ENCODE measurements around the gene SRM.
"Not testable (repeated sequence)": the region's sequence is repeated elsewhere in the genome, so short reads cannot be mapped to it uniquely, and the experiment has no call there.

SRM gene

GRCh38 chr1:11059968-11060830 is at the start of gene SRM:
Gene SRM (minus strand): TSS chr1:11060018. CDS start chr1:11059943, 75 bp downstream.
- peak within 1 kb of the TSS; percentile 87 for H3K9ac ChIP-seq (ENCODE audit: low read depth, low read length)
- H3K4me1 ChIP-seq (ENCODE audit: insufficient read depth, low read length), result no peaks in the 10 kb centered on the region; the same call in 1 of the 2 replicates
- H3K36me3 ChIP-seq (ENCODE audit: insufficient read depth, low read length), result peaks cover 3% of the 10 kb centered on the region
- no peaks in the 10 kb centered on the region for H3K9me3 ChIP-seq (ENCODE audit: control insufficient read depth, insufficient read depth, low read length)

DNA sequence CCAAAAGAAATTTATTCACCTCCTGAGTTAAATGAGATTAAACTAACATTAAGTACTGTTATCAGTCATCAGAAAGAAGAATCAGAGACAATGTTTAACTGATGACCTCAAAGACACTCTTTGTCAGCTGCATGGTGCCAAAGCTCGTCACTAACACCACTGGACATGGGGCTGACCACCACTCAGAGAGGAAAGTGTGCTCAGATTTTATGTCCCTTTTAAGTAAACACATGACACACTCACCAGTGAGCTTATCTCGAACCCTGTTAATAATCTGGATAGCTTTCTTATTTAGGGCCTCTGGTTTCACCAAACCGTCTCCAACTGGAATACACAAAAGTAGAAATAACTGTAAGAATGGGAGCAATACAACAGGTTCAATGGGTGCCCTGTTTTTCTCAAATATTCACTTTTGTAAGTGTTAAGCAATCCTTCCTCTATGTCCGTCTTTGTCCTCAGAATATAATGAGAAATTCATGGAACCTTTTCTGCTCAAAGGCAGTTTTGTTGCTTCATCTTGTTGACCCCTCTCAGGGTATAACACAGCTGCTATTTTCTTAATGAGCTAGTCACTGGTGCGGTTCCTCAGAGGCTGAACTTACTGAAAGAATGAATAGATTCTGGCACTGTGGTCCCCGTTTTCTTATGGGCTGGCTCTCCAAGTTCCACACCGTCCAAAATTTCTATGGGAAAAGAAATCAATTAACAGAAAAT is 49.4 kb upstream of the SRM start:
- Histone ChIP-seq H3K36me3 (ENCODE audit: insufficient read depth, low read length) (peaks cover 30% of the 10 kb centered on the region), H3K9ac (ENCODE audit: low read depth, low read length) (no peak overlapping the region), H3K9me3 (ENCODE audit: control insufficient read depth, insufficient read depth, low read length) (no peaks in the 10 kb centered on the region), H3K4me1 (ENCODE audit: insufficient read depth, low read length) (no peaks in the 10 kb centered on the region)

DNA sequence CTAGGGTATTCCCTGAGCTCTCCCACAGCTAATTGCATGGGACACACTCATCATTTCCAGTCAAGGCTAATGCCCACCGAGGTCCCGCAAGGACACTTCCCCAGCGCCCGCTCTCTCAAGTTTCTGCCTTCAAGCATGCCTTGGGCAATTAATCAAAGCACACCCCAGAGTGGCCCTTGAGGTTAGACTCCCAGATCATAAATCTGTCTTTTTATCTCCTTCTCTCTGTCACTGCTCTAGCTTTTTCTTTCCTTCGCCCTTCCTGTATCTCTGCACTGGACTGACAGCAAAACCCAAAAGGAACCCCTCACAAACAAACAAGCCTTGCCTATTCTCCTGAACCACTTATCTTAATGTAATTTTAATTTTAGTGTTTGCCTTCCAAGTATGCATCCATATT is 47.8 kb upstream of the SRM start:
- Histone ChIP-seq H3K9ac (ENCODE audit: low read depth, low read length) (no peak overlapping the region), H3K36me3 (ENCODE audit: insufficient read depth, low read length) (peaks cover 28% of the 10 kb centered on the region), H3K9me3 (ENCODE audit: control insufficient read depth, insufficient read depth, low read length) (no peaks in the 10 kb centered on the region)

GRCh38 chr1:11105586-11105985 is 45.8 kb upstream of the SRM start:
- Histone ChIP-seq H3K9me3 (ENCODE audit: control insufficient read depth, insufficient read depth, low read length) (no peaks in the 10 kb centered on the region), H3K9ac (ENCODE audit: low read depth, low read length) (no peak overlapping the region), H3K36me3 (ENCODE audit: insufficient read depth, low read length) (peaks cover 28% of the 10 kb centered on the region), H3K4me1 (ENCODE audit: insufficient read depth, low read length) (no peaks in the 10 kb centered on the region)

More for the DNA sequence above, 47.8 kb upstream of the SRM start:
- no peaks in the 10 kb centered on the region for H3K4me1 ChIP-seq (ENCODE audit: insufficient read depth, low read length)

GRCh38 chr1:11101347-11101746 is 41.5 kb upstream of the SRM start:
- no peaks in the 10 kb centered on the region for H3K4me1 ChIP-seq (ENCODE audit: insufficient read depth, low read length)
- H3K36me3 ChIP-seq (ENCODE audit: insufficient read depth, low read length), result peaks cover 7% of the 10 kb centered on the region; the same call in 1 of the 2 replicates

DNA sequence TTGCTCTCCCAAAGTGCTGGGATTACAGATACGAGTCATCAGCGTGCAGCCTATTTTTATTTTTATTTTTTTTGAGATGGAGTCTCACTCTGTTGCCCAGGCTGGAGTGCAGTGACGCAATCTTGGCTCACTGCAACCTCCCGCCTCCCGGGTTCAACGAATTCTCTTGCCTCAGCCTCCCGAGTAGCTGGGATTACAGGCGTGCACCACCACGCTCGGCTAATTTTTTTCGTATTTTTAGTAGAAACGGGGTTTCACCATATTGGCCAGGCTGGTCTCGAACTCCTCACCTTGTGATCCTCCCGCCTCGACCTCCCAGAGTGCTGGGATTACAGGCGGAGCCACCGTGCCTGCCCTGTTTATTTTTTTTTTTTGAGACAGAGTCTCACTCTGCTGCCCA is 41.0 kb upstream of the SRM start:
- H3K36me3 ChIP-seq (ENCODE audit: insufficient read depth, low read length); H3K4me1 ChIP-seq (ENCODE audit: insufficient read depth, low read length); H3K9me3 ChIP-seq (ENCODE audit: control insufficient read depth, insufficient read depth, low read length); H3K9ac ChIP-seq (ENCODE audit: low read depth, low read length): not testable (repeated sequence)

More at GRCh38 chr1:11101347-11101746, 41.5 kb upstream of the SRM start:
- no peaks in the 10 kb centered on the region for H3K9me3 ChIP-seq (ENCODE audit: control insufficient read depth, insufficient read depth, low read length)
- no peak overlapping the region for H3K9ac ChIP-seq (ENCODE audit: low read depth, low read length)

DNA sequence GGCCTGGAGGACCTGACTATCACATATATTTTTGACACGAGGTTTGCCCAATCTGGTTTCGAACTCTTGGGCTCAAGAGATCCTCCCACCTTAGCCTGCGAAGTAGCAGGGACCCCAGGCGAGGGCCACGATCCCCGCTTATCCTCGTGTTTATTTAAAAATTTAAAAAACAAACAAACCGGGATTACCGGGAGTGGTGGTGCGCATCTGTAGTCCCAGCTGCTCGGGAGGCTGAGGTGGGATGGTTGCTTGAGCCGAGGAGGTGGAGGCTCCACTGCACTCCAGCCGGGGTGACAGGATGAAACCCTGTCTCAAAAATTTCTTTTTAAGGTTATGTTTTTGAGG is 40.3 kb upstream of the SRM start:
- H3K9me3 ChIP-seq (ENCODE audit: control insufficient read depth, insufficient read depth, low read length), result no peaks in the 10 kb centered on the region

DNA sequence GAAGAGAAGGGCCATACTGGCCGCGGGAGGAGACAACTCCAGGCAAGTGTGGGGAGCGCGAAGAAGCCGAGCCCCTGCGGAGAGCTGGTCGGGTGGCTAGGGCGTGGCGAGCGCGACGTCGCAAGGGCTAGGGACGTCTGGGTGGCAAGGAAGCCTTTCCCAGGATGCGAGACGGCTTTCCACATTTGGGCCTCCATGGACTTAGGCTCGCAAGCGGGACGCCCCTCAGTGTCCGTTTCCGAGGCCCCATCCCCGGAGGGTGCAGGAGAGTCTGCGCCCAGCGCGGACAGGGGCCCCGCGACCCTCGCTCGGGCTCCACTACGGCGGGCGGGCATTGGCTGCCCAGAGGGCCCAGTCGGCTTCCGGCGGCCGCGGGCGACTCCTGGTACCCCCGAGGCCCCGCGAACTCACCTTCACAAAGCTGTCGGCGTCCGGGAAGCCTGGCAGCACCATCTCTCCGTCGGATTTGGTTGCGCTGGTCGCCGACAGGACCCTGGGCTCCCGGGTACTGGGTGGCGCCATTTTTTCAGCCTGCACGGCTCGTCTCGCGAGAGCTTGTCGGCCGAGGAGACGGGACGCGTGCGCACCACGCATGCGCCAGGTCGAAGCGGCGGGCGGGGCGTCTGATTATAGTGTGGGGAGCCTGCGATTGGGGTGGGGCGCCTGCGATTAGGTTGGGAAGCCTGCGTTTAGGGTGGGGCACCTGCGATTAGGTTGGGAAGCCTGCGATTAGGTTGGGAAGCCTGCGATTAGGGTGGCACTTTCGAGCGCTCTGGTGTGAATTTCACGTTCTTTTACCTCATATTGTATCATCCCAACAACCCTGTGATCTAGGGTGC is 39.7 kb upstream of the SRM start, which contains the start of gene EXOSC10:
EXOSC10 (minus strand) TSS at position 560 of the 839 bp plus-strand sequence; CDS start at position 522, 38 bp downstream.
- Histone ChIP-seq H3K4me1 (ENCODE audit: insufficient read depth, low read length) (no peaks in the 10 kb centered on the region), H3K9ac (ENCODE audit: low read depth, low read length) (peak within 1 kb of the TSS; percentile 95), H3K9me3 (ENCODE audit: control insufficient read depth, insufficient read depth, low read length) (no peaks in the 10 kb centered on the region), H3K36me3 (ENCODE audit: insufficient read depth, low read length) (peaks cover 5% of the 10 kb centered on the region; the same call in 1 of the 2 replicates)

More for the DNA sequence above, 40.3 kb upstream of the SRM start:
- Histone ChIP-seq H3K36me3 (ENCODE audit: insufficient read depth, low read length) (peaks cover 5% of the 10 kb centered on the region; the same call in 1 of the 2 replicates), H3K4me1 (ENCODE audit: insufficient read depth, low read length) (no peaks in the 10 kb centered on the region), H3K9ac (ENCODE audit: low read depth, low read length) (peak overlapping the region; percentile 95)

DNA sequence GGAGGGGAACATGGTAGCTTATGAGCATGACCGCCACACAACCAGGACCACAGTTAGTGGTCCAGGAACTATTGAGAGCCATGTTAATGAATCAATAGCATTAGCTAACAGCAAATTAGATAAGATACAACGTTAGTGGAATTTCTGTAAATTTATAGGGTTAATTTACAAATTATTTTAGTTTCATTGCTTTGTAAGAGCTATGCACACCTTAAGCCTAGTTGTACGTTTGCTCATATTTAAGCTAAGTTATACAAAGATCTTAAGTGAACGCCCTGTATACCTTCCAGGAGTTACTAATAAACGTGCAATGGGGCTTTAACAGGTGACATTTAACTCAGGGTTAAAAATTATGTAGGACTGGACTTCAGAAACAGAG is 39.1 kb upstream of the SRM start:
- Histone ChIP-seq H3K4me1 (ENCODE audit: insufficient read depth, low read length) (no peaks in the 10 kb centered on the region), H3K9ac (ENCODE audit: low read depth, low read length) (peak overlapping the region; percentile 95), H3K36me3 (ENCODE audit: insufficient read depth, low read length) (peaks cover 5% of the 10 kb centered on the region), H3K9me3 (ENCODE audit: control insufficient read depth, insufficient read depth, low read length) (no peaks in the 10 kb centered on the region)

DNA sequence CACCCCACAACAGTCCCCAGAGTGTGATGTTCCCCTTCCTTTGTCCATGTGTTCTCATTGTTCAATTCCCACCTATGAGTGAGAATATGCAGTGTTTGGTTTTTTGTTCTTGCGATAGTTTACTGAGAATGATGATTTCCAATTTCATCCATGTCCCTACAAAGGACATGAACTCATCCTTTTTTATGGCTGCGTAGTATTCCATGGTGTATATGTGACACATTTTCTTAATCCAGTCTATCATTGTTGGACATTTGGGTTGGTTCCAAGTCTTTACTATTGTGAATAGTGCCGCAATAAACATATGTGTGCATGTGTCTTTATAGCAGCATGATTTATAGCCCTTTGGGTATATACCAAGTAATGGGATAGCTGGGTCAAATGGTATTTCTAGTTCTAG is 24.0 kb upstream of the SRM start:
- peaks cover 35% of the 10 kb centered on the region for H3K36me3 ChIP-seq (ENCODE audit: insufficient read depth, low read length)
- not testable (repeated sequence) for H3K4me1 ChIP-seq (ENCODE audit: insufficient read depth, low read length); H3K9me3 ChIP-seq (ENCODE audit: control insufficient read depth, insufficient read depth, low read length); H3K9ac ChIP-seq (ENCODE audit: low read depth, low read length)

- H3K36me3 ChIP-seq (ENCODE audit: insufficient read depth, low read length), result peaks cover 48% of the 10 kb centered on the region
- no peaks in the 10 kb centered on the region for H3K9me3 ChIP-seq (ENCODE audit: control insufficient read depth, insufficient read depth, low read length)
- H3K4me1 ChIP-seq (ENCODE audit: insufficient read depth, low read length), result no peaks in the 10 kb centered on the region
- no peak overlapping the region for H3K9ac ChIP-seq (ENCODE audit: low read depth, low read length)
Measured at GRCh38 chr1:11080931-11081330, 21.1 kb upstream of the SRM start.

- Histone ChIP-seq H3K9me3 (ENCODE audit: control insufficient read depth, insufficient read depth, low read length) (no peaks in the 10 kb centered on the region), H3K9ac (ENCODE audit: low read depth, low read length) (no peak overlapping the region), H3K36me3 (ENCODE audit: insufficient read depth, low read length) (peaks cover 63% of the 10 kb centered on the region), H3K4me1 (ENCODE audit: insufficient read depth, low read length) (no peaks in the 10 kb centered on the region)
Measured at GRCh38 chr1:11078631-11079030, 18.8 kb upstream of the SRM start.

DNA sequence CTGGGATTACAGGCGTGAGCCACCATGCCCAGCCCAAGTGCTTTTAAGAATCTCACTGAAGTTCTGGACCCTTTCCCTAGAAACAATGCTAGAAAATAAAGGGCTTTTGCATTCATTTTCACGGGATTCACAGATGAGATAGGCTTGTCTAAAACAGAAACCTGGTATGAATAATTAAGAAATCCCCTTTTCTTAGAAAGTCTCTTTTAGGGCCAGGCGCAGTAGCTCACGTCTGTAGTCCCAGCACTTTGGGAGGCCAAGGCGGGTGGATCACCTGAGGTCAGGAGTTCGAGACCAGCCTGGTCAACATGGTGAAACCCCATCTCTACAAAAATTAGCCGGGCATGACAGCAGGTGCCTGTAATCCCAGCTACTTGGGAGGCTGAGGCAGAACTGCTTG is 13.6 kb upstream of the SRM start:
- not testable (repeated sequence) for H3K4me1 ChIP-seq (ENCODE audit: insufficient read depth, low read length); H3K9ac ChIP-seq (ENCODE audit: low read depth, low read length); H3K9me3 ChIP-seq (ENCODE audit: control insufficient read depth, insufficient read depth, low read length)
- H3K36me3 ChIP-seq (ENCODE audit: insufficient read depth, low read length), result peaks cover 56% of the 10 kb centered on the region

DNA sequence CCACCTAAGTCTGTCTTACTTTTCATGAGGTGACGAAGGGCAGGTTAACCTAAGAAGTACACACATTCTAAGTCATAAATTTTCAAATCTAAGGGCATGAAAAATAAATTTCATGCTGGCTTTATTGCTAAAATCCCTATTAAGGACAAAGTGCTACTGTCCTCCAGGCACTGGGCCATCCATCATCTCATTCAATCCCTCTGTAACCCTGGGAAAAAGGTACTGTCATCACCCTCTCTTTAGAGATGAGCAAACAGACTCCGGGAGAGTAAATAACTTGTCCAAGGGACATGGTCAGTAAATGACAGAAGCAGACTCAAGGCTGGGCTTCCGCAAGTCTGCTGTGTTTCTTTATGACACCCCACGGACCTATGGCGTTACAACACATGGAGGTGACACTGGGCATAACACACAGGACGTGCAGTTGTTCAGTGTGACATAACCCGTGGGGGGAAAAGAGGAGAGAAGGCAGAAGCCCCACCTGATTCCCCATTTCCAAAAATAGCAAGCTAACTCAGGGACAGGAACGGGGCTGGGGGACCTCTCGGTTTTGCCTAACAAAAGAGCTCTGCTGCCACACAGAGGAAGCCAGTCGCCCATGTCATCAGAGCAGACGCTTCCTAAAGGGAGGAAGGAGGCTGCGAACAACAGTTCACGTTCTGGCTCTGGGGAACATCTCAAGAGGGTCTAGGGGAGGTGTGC is 12.5 kb upstream of the SRM start:
- peaks cover 64% of the 10 kb centered on the region for H3K36me3 ChIP-seq (ENCODE audit: insufficient read depth, low read length)
- H3K9me3 ChIP-seq (ENCODE audit: control insufficient read depth, insufficient read depth, low read length), result no peaks in the 10 kb centered on the region
- H3K4me1 ChIP-seq (ENCODE audit: insufficient read depth, low read length), result no peaks in the 10 kb centered on the region
- H3K9ac ChIP-seq (ENCODE audit: low read depth, low read length), result no peak overlapping the region

Measured in ES-I3 (cell line).